ENCODE results near the gene AP2A2. TPM values are rescaled to one million over a fixed set of nuclear protein-coding genes. Genes with fewer than 3 reads are reported as not detected.

AP2A2 gene
- total RNA-seq, 2 donors from 2014 or later, result 79.4 to 97.7 TPM

GRCh38 chr11:1028291-1028540, 102.5 kb downstream of the AP2A2 start:
- Histone ChIP-seq H3K4me3 (ENCODE audit: low read length) (no peak overlapping the region), H3K9me3 (ENCODE audit: control insufficient read depth, low read length) (no peaks in the 10 kb centered on the region), H3K9ac (ENCODE audit: extremely low read depth, low read length, poor library complexity, severe bottlenecking) (no peak overlapping the region), H3K4me1 (ENCODE audit: control insufficient read depth, insufficient read depth, low read length) (no peaks in the 10 kb centered on the region), H3K27ac (ENCODE audit: low read depth, low read length) (no peak overlapping the region), H3K27me3 (ENCODE audit: control insufficient read depth, insufficient read depth, low read length, poor library complexity, severe bottlenecking) (no peaks in the 10 kb centered on the region), H3K36me3 (ENCODE audit: control insufficient read depth, insufficient read depth, low read length) (no peaks in the 10 kb centered on the region)
- peak overlapping the region; percentile 64 for H3K27ac Mint-ChIP-seq
- no peak overlapping the region for H3K4me3 Mint-ChIP-seq
- H3K4me1 Mint-ChIP-seq, result no peaks in the 10 kb centered on the region
- H3K36me3 Mint-ChIP-seq (ENCODE audit: low read depth), result no peaks in the 10 kb centered on the region
- H3K9me3 Mint-ChIP-seq, result no peaks in the 10 kb centered on the region
- WGBS, 2 experiments (ENCODE audit: insufficient coverage in 1 of 2, insufficient read length in 1 of 2), result 94% methylated on average over 7 to 17 of the region's 17 CpGs
- no peak for TF ChIP-seq CTCF (conservative IDR thresholded peaks at IDR 0.05)
- no peak for DNase-seq
- H3K27me3 Mint-ChIP-seq (ENCODE audit: insufficient read depth), result no peaks in the 10 kb centered on the region

- no peak for TF ChIP-seq CTCF (conservative IDR thresholded peaks at IDR 0.05)
- DNase-seq, result no peak
- H3K27ac ChIP-seq (ENCODE audit: low read depth, low read length), result no peak overlapping the region
- Mint-ChIP-seq H3K27me3 (ENCODE audit: insufficient read depth) (no peaks in the 10 kb centered on the region), H3K4me3 (no peak overlapping the region), H3K27ac (no peak overlapping the region), H3K36me3 (ENCODE audit: low read depth) (no peaks in the 10 kb centered on the region), H3K4me1 (no peaks in the 10 kb centered on the region), H3K9me3 (no peaks in the 10 kb centered on the region)
- no peaks in the 10 kb centered on the region for H3K9me3 ChIP-seq (ENCODE audit: control insufficient read depth, low read length)
- H3K36me3 ChIP-seq (ENCODE audit: control insufficient read depth, insufficient read depth, low read length), result no peaks in the 10 kb centered on the region
- no peaks in the 10 kb centered on the region for H3K27me3 ChIP-seq (ENCODE audit: control insufficient read depth, insufficient read depth, low read length, poor library complexity, severe bottlenecking)
- no peak overlapping the region for H3K4me3 ChIP-seq (ENCODE audit: low read length)
- WGBS, 2 experiments (ENCODE audit: insufficient coverage in 1 of 2, insufficient read length in 1 of 2), result 89 to 90% methylated on average over 8 to 14 of the region's 14 CpGs
- no peak overlapping the region for H3K9ac ChIP-seq (ENCODE audit: extremely low read depth, low read length, poor library complexity, severe bottlenecking)
- H3K4me1 ChIP-seq (ENCODE audit: control insufficient read depth, insufficient read depth, low read length), result no peaks in the 10 kb centered on the region
These were observed 102.9 kb downstream of the AP2A2 start for GRCh38 chr11:1028616-1029015.

GRCh38 chr11:1029051-1029450, 103.4 kb downstream of the AP2A2 start:
- no peak for TF ChIP-seq CTCF (conservative IDR thresholded peaks at IDR 0.05)
- Histone ChIP-seq H3K27me3 (ENCODE audit: control insufficient read depth, insufficient read depth, low read length, poor library complexity, severe bottlenecking) (no peaks in the 10 kb centered on the region), H3K27ac (ENCODE audit: low read depth, low read length) (no peak overlapping the region), H3K9ac (ENCODE audit: extremely low read depth, low read length, poor library complexity, severe bottlenecking) (no peak overlapping the region), H3K4me1 (ENCODE audit: control insufficient read depth, insufficient read depth, low read length) (no peaks in the 10 kb centered on the region), H3K4me3 (ENCODE audit: low read length) (no peak overlapping the region), H3K9me3 (ENCODE audit: control insufficient read depth, low read length) (no peaks in the 10 kb centered on the region), H3K36me3 (ENCODE audit: control insufficient read depth, insufficient read depth, low read length) (no peaks in the 10 kb centered on the region)
- no peaks in the 10 kb centered on the region for H3K27me3 Mint-ChIP-seq (ENCODE audit: insufficient read depth)
- H3K36me3 Mint-ChIP-seq (ENCODE audit: low read depth), result no peaks in the 10 kb centered on the region
- no peaks in the 10 kb centered on the region for H3K4me1 Mint-ChIP-seq
- no peaks in the 10 kb centered on the region for H3K9me3 Mint-ChIP-seq
- no peak for DNase-seq
- no peak overlapping the region for H3K27ac Mint-ChIP-seq
- no peak overlapping the region for H3K4me3 Mint-ChIP-seq
- WGBS, 2 experiments (ENCODE audit: insufficient coverage in 1 of 2, insufficient read length in 1 of 2), result 90 to 93% methylated on average over 23 to 25 of the region's 25 CpGs
